K562 (cell line): ENCODE results near the gene THAP8. TPM values are rescaled to one million over a fixed set of nuclear protein-coding genes. Genes with fewer than 3 reads are reported as not detected.

Experiments
- ATAC-seq: fragments of 200-7000 bp; cut with Tn5 transposase; 3 replicates; pipeline ENCODE4 v1.9.1; 2020; ENCODE audit warnings: moderate library complexity
- BruUV-seq: library from RNA; stranded (reverse); fragments of 400-500 nt; replicated peaks from 2 replicates; lab custom pipeline; 2021; lab: Mats Ljungman, UMichigan
- CTCF ChIA-PET: fragments of 300-600 bp; formaldehyde crosslinking; extraction: SDS; loops from one replicate; lab custom pipeline; 2021; ENCODE audit warnings: low intra/inter-chr PET ratio; lab: Yijun Ruan, JAX
- POLR2A ChIA-PET: fragments of 300-600, 350-650 bp; sonication (Branson Sonifier 250); formaldehyde crosslinking; extraction: SDS; loops from one replicate; lab custom pipeline; 2021; ENCODE audit warnings: antibody characterized with exemption, inconsistent platforms; lab: Yijun Ruan, JAX
- DNase-seq, 4 experiments: peaks; one replicate each; pipeline versions ENCODE4 v3.0.0 to v3.0.0-alpha.2; 2011 to 2018; ENCODE audit warnings: low spot score in 3 of 4, mixed read lengths in 3 of 4; ENCODE audit errors: extremely low read depth in 1 of 4
- FAIRE-seq: peaks from 2 replicates; lab custom pipeline; 2011; peaks lifted over from hg19 to GRCh38; lab: Jason Lieb, UNC
- H2AFZ ChIP-seq: 2 replicates; pipeline ENCODE4 v1.6.0; 2011; ENCODE audit warnings: low read depth, low read length, control low read depth, inconsistent platforms
- H3K27ac ChIP-seq: fragments of 200-600 bp; 3 replicates; pipeline ENCODE4 v1.8.0; 2011; ENCODE audit warnings: low read depth, mild to moderate bottlenecking, control low read depth, inconsistent platforms, low read length, moderate library complexity, mixed read lengths; ENCODE audit errors: extremely low read depth
- H3K27me3 ChIP-seq, 2 experiments: fragments of 300-600 bp in 1 of 2; 2 replicates in 1 of 2; 3 replicates in 1 of 2; pipeline versions ENCODE4 v1.6.0 to v1.8.0; 2011; ENCODE audit warnings: inconsistent platforms in 2 of 2, low read length in 2 of 2, mild to moderate bottlenecking in 1 of 2, mixed read lengths in 1 of 2, moderate library complexity in 1 of 2; ENCODE audit not compliant: control insufficient read depth in 2 of 2, insufficient read depth in 2 of 2
- H3K36me3 ChIP-seq: fragments of 300-600 bp; 3 replicates; pipeline ENCODE4 v1.8.0; 2011; ENCODE audit warnings: mild to moderate bottlenecking, low read length, inconsistent platforms; ENCODE audit not compliant: control insufficient read depth, insufficient read depth
- H3K4me1 ChIP-seq, 2 experiments: fragments of 200-600 bp in 1 of 2; replicated peaks in 1 of 2; 2 replicates in 1 of 2; 3 replicates in 1 of 2; pipeline versions ENCODE4 v1.5.1 to v1.8.0; 2011; ENCODE audit warnings: inconsistent platforms in 2 of 2, low read length in 2 of 2, mild to moderate bottlenecking in 1 of 2, mixed read lengths in 1 of 2, moderate library complexity in 1 of 2; ENCODE audit not compliant: control insufficient read depth in 2 of 2, insufficient read depth in 2 of 2
- H3K4me2 ChIP-seq: 2 replicates; pipeline ENCODE4 v1.6.1; 2011; ENCODE audit warnings: low read length, control low read depth, inconsistent platforms, mixed read lengths; ENCODE audit not compliant: insufficient read depth
- H3K4me3 ChIP-seq: fragments of 200-600 bp; sonication (generic), shearing (Covaris generic); 2 replicates; pipeline ENCODE4 v1.5.1; 2016; ENCODE audit warnings: control low read depth, inconsistent platforms
- H3K79me2 ChIP-seq: fragments of 200-600 bp; 3 replicates; pipeline ENCODE4 v1.8.0; 2011; ENCODE audit warnings: low read length, inconsistent platforms; ENCODE audit not compliant: control insufficient read depth, insufficient read depth
- H3K9ac ChIP-seq, 2 experiments: 2 replicates each; pipeline versions ENCODE4 v1.6.0 to v1.6.1; 2011; ENCODE audit warnings: low read depth in 2 of 2, low read length in 2 of 2, control low read depth in 1 of 2, inconsistent platforms in 1 of 2, mild to moderate bottlenecking in 1 of 2, mixed read lengths in 1 of 2; ENCODE audit not compliant: insufficient read depth in 1 of 2
- H3K9me1 ChIP-seq: one replicate; pipeline ENCODE4 v1.6.0; 2011; ENCODE audit warnings: inconsistent platforms, mild to moderate bottlenecking, low read length, moderate library complexity; ENCODE audit not compliant: control insufficient read depth, insufficient read depth
- H3K9me3 ChIP-seq: replicated peaks from 2 replicates; pipeline ENCODE4 v1.5.1; 2011; ENCODE audit warnings: low read depth, low read length, inconsistent platforms; ENCODE audit not compliant: control insufficient read depth, insufficient read depth
- H4K20me1 ChIP-seq: replicated peaks from 2 replicates; pipeline ENCODE4 v1.6.1; 2011; ENCODE audit warnings: low read length, inconsistent platforms, mixed read lengths; ENCODE audit not compliant: control insufficient read depth, insufficient read depth
- JUNB ChIP-seq: fragments of 450-650 bp; formaldehyde crosslinking; conservative IDR thresholded peaks from 2 replicates; pipeline ENCODE4 v1.4.0; 2020; ENCODE audit warnings: mild to moderate bottlenecking
- SAP30 ChIP-seq: fragments of 200-600 bp; sonication (generic); IDR thresholded peaks from 2 replicates; pipeline ENCODE4 v1.6.1; 2012; ENCODE audit warnings: borderline replicate concordance, low read depth, mild to moderate bottlenecking, moderate library complexity, low read length, control low read depth, inconsistent platforms; ENCODE audit not compliant: insufficient read depth, poor library complexity, severe bottlenecking
- ZBTB17 ChIP-seq: fragments of 450-650 bp; formaldehyde crosslinking; IDR thresholded peaks from 2 replicates; pipeline ENCODE4 v1.4.0; 2020; ENCODE audit warnings: mild to moderate bottlenecking
- WGBS: fragments of 100-300 bp; shearing (Covaris generic); methylation state at CpG from one replicate; pipeline ENCODE4 v1.1.6; 2016; ENCODE audit warnings: low coverage, mixed read lengths; ENCODE audit not compliant: insufficient coverage; ENCODE audit errors: missing lambda C conversion rate; 5-methylcytosine and 5-hydroxymethylcytosine counted together
- in situ Hi-C: fragments of 300-500 bp; cut with MboI; formaldehyde crosslinking; loops from 4 replicates; pipeline ENCODE4 v1.15.0; 2018; ENCODE audit warnings: inconsistent platforms, mixed read lengths
- intact Hi-C: fragments of 100-400 bp; cut with micrococcal nuclease; formaldehyde crosslinking; loops from 2 replicates; pipeline ENCODE4 v1.14.2; 2022
- polyA plus RNA-seq, 8 experiments: library from polyadenylated mRNA; depleted of rRNA in 4 of 8; stranded (reverse) in 5 of 8; unstranded in 3 of 8; fragments of >200 nt; fragmentation: Nextera tagmentation in 2 of 8; fragmentation: Illumina TruSeq in 1 of 8; extraction: Ambion mirVana in 2 of 8; extraction: Trizol in 1 of 8; gene quantifications; 2 replicates each; pipeline versions ENCODE4 v1.2.1 to v1.2.3, GENCODE V29; 2011 to 2014; ENCODE audit warnings: inconsistent platforms in 1 of 8, missing spikeins in 1 of 8
- total RNA-seq, 7 experiments: library from RNA; depleted of rRNA in 6 of 7; stranded (reverse); fragments of >200 nt in 6 of 7; fragmentation: Illumina TruSeq in 2 of 7; extraction: Trizol in 2 of 7; gene quantifications; 2 replicates each; pipeline versions ENCODE4 v1.2.1 to v1.2.3, GENCODE V29; 2011 to 2021; ENCODE audit warnings: low replicate concordance in 1 of 7
- TF ChIP-seq, protein P1 (sequence below): conservative IDR thresholded peaks from 2 replicates; pipeline ENCODE4 v1.6.1; 2011; ENCODE audit warnings: low read depth, mild to moderate bottlenecking, low read length; ENCODE audit not compliant: control insufficient read depth

THAP8 gene
- total and polyA plus RNA-seq, 9 of the 15 experiments (the other 6 are each of a cell fraction or from before 2014, with no cell fraction given): 0.11 to 2.0 (median 0.94) TPM

DNA sequence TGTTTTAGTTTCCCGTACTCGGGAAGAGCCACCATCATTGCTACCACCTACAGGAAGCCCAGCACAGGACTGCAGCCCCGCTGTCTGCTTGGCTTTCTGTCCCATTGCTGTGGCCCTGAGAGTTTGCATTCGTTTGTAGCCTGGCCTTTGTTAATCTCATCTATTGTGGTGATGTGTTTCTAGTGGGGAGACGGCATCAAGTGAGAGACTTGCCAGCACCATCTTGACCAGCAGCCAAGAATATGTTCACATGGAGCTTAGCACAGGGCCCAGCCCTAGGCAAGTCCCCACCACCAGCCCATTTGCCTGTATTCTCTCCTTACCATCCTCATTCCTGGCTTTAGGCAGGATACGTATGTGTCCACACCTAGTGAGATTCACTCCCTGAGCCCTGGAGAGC is 39.6 kb upstream of the THAP8 start:
- Histone ChIP-seq H4K20me1 (no peaks in the 10 kb centered on the region), H2AFZ (no peak overlapping the region), H3K4me1 (no peaks in the 10 kb centered on the region), H3K9me3 (no peaks in the 10 kb centered on the region), H3K4me2 (no peak overlapping the region), H3K9ac (no peak overlapping the region; a peak in 1 of 4 replicates), H3K79me2 (no peaks in the 10 kb centered on the region), H3K27ac (no peak overlapping the region), H3K27me3 (no peaks in the 10 kb centered on the region), H3K4me3 (no peak overlapping the region), H3K9me1 (peaks cover 2% of the 10 kb centered on the region), H3K36me3 (peaks cover 83% of the 10 kb centered on the region)
- TF ChIP-seq JUNB (CRISPR knock-in tag): no peak
- TF ChIP-seq SAP30: no peak
- no peak for TF ChIP-seq ZBTB17 (CRISPR knock-in tag)
- TF ChIP-seq, protein P1, sequence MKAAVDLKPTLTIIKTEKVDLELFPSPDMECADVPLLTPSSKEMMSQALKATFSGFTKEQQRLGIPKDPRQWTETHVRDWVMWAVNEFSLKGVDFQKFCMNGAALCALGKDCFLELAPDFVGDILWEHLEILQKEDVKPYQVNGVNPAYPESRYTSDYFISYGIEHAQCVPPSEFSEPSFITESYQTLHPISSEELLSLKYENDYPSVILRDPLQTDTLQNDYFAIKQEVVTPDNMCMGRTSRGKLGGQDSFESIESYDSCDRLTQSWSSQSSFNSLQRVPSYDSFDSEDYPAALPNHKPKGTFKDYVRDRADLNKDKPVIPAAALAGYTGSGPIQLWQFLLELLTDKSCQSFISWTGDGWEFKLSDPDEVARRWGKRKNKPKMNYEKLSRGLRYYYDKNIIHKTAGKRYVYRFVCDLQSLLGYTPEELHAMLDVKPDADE: no peak
- no peak for FAIRE-seq
- intact Hi-C loops: no loop called here
- ChIA-PET POLR2A (interaction anchor here (0.6 kb wide), 1 partner anchor 1024 kb away, joined by 3 read pairs; no protein-coding TSS in a partner anchor), CTCF (no interaction called here)
- DNase-seq: no peak
- no TSS peak for BruUV-seq
- WGBS: 95% methylated on average over 6 of the region's 6 CpGs
- in situ Hi-C loops: no loop called here
- no peak for ATAC-seq
